Loucy (cell line): ENCODE measurements around the gene RND2.

Source experiments
- H2AFZ ChIP-seq: fragments of 200-600 bp; sonication (generic); 2 replicates; pipeline ENCODE4 v1.6.0; 2016; ENCODE audit warnings: antibody characterized with exemption, mild to moderate bottlenecking, low read length, moderate library complexity
- H3F3A ChIP-seq: fragments of 200-600 bp; 2 replicates; pipeline ENCODE4 v1.6.0; 2016; ENCODE audit warnings: antibody characterized with exemption, low read depth, mild to moderate bottlenecking
- H3K27me3 ChIP-seq: fragments of 200-600 bp; sonication (generic); 2 replicates; pipeline ENCODE4 v1.6.1; 2014; ENCODE audit warnings: low read length, mild to moderate bottlenecking; ENCODE audit not compliant: insufficient read depth, poor library complexity, severe bottlenecking
- H3K36me3 ChIP-seq: fragments of 200-600 bp; sonication (generic); 2 replicates; pipeline ENCODE4 v1.6.1; 2016; ENCODE audit warnings: low read length; ENCODE audit not compliant: insufficient read depth
- H3K4me1 ChIP-seq: fragments of 200-600 bp; sonication (generic); 2 replicates; pipeline ENCODE4 v1.5.1; 2014; ENCODE audit warnings: low read length, mild to moderate bottlenecking; ENCODE audit not compliant: insufficient read depth, poor library complexity, severe bottlenecking
- H3K4me2 ChIP-seq: fragments of 200-600 bp; sonication (generic); 2 replicates; pipeline ENCODE4 v1.6.0; 2014; ENCODE audit warnings: antibody characterized with exemption, low read length, low read depth, mild to moderate bottlenecking; ENCODE audit not compliant: poor library complexity, severe bottlenecking
- H3K4me3 ChIP-seq: fragments of 200-600 bp; sonication (generic); 2 replicates; pipeline ENCODE4 v1.5.1; 2014; ENCODE audit warnings: low read length, mild to moderate bottlenecking, mixed read lengths; ENCODE audit not compliant: poor library complexity, severe bottlenecking
- H3K79me2 ChIP-seq: fragments of 200-600 bp; sonication (generic); 2 replicates; pipeline ENCODE4 v1.6.1; 2014; ENCODE audit warnings: low read length; ENCODE audit not compliant: insufficient read depth
- H3K9ac ChIP-seq: fragments of 200-600 bp; sonication (generic); 2 replicates; pipeline ENCODE4 v1.6.0; 2014; ENCODE audit warnings: mild to moderate bottlenecking, low read depth, low read length, moderate library complexity; ENCODE audit not compliant: poor library complexity, severe bottlenecking
- H3K9me2 ChIP-seq: fragments of 200-600 bp; sonication (generic); replicated peaks from 2 replicates; pipeline ENCODE4 v1.6.1; 2016; ENCODE audit warnings: low read depth, low read length, mixed read lengths
- H3K9me3 ChIP-seq: fragments of 200-600 bp; sonication (generic); 2 replicates; pipeline ENCODE4 v1.6.1; 2014; ENCODE audit warnings: mild to moderate bottlenecking, antibody characterized with exemption, low read length, low read depth; ENCODE audit not compliant: insufficient read depth
- H4K20me1 ChIP-seq: fragments of 200-600 bp; sonication (generic); 2 replicates; pipeline ENCODE4 v1.6.0; 2014; ENCODE audit warnings: antibody characterized with exemption, low read length, mild to moderate bottlenecking; ENCODE audit not compliant: insufficient read depth, poor library complexity, severe bottlenecking
- EZH2phosphoT487 ChIP-seq: fragments of 200-600 bp; IDR thresholded peaks from 2 replicates; pipeline ENCODE4 v1.6.1; 2018; ENCODE audit warnings: antibody characterized with exemption, mild to moderate bottlenecking, moderate library complexity, borderline replicate concordance
- TF ChIP-seq, protein P1 (sequence below): fragments of 200-600 bp; sonication (generic); conservative IDR thresholded peaks from 2 replicates; pipeline ENCODE4 v1.5.1; 2014; ENCODE audit warnings: mild to moderate bottlenecking, antibody characterized with exemption, low read length

Gene RND2

GRCh38 chr17:43003542-43004172, 21.4 kb upstream of the RND2 start:
- Histone ChIP-seq H3K4me3 (no peak overlapping the region), H3K9ac (no peak overlapping the region), H3K79me2 (peaks cover 30% of the 10 kb centered on the region), H3K4me1 (peaks cover 14% of the 10 kb centered on the region), H3K27me3 (peaks cover 5% of the 10 kb centered on the region), H2AFZ (no peak overlapping the region), H3K9me3 (no peaks in the 10 kb centered on the region), H3K9me2 (no peaks in the 10 kb centered on the region), H3K36me3 (peaks cover 24% of the 10 kb centered on the region; the same call in 1 of the 2 replicates), H4K20me1 (peaks cover 25% of the 10 kb centered on the region), H3K4me2 (no peak overlapping the region), H3F3A (peaks cover 2% of the 10 kb centered on the region; the same call in 1 of the 2 replicates)
- TF ChIP-seq EZH2phosphoT487 = no peak
- TF ChIP-seq, protein P1, sequence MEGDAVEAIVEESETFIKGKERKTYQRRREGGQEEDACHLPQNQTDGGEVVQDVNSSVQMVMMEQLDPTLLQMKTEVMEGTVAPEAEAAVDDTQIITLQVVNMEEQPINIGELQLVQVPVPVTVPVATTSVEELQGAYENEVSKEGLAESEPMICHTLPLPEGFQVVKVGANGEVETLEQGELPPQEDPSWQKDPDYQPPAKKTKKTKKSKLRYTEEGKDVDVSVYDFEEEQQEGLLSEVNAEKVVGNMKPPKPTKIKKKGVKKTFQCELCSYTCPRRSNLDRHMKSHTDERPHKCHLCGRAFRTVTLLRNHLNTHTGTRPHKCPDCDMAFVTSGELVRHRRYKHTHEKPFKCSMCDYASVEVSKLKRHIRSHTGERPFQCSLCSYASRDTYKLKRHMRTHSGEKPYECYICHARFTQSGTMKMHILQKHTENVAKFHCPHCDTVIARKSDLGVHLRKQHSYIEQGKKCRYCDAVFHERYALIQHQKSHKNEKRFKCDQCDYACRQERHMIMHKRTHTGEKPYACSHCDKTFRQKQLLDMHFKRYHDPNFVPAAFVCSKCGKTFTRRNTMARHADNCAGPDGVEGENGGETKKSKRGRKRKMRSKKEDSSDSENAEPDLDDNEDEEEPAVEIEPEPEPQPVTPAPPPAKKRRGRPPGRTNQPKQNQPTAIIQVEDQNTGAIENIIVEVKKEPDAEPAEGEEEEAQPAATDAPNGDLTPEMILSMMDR = no peak

- Histone ChIP-seq H4K20me1 (no peaks in the 10 kb centered on the region), H3K9me2 (no peaks in the 10 kb centered on the region), H3K4me1 (no peaks in the 10 kb centered on the region), H2AFZ (peak within 1 kb of the TSS; percentile 77), H3F3A (peaks cover 2% of the 10 kb centered on the region; the same call in 1 of the 2 replicates), H3K36me3 (peaks cover 12% of the 10 kb centered on the region; the same call in 1 of the 2 replicates), H3K27me3 (no peaks in the 10 kb centered on the region), H3K9me3 (no peaks in the 10 kb centered on the region), H3K79me2 (no peaks in the 10 kb centered on the region), H3K4me3 (peak within 1 kb of the TSS; percentile 76), H3K9ac (peak within 1 kb of the TSS; percentile 81), H3K4me2 (peak within 1 kb of the TSS; percentile 83)
- TF ChIP-seq EZH2phosphoT487 = no peak
- TF ChIP-seq, protein P1 = peak; percentile 69
Measured at GRCh38 chr17:43006639-43007551, 18.1 kb upstream of the RND2 start, which contains the start of gene IFI35. Gene IFI35, plus strand, starts transcription at chr17:43006784. Its CDS starts 164 bp downstream, at chr17:43006948.

DNA sequence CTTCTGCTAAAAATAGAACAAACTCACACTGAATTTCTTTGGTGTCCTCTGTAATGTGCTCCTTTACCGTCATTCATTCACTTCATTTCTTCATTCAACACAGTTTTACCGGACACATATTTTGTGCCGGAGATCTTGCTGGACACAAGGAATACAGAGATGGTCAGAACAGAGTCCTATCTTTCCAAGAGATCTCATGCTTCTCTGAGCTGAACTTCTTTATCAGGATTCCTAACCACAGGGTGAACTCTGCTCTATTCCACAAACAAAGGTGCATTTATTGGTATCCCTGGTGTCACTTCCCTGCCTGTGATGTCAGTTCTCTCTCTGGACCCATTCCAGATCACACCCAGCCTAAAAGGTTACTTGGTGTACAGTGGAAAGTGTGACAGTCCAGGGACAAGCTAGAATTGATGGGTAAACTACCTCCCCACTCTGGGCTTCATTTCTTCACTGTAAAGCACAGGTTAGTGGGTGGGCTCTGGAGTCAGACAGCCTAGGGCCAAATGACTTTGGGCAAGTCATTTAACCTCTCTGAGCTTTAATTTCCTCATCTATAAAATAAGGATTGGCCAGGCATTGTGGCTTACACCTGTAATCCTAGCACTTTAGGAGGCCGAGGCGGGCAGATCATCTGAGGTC, 14.2 kb upstream of the RND2 start:
- Histone ChIP-seq H3K9me3 (no peaks in the 10 kb centered on the region), H3K4me1 (no peaks in the 10 kb centered on the region), H4K20me1 (no peaks in the 10 kb centered on the region), H3K9me2 (no peaks in the 10 kb centered on the region), H3K4me3 (no peak overlapping the region), H3K79me2 (no peaks in the 10 kb centered on the region), H3K36me3 (peaks cover 14% of the 10 kb centered on the region; the same call in 1 of the 2 replicates), H3F3A (no peaks in the 10 kb centered on the region), H3K27me3 (no peaks in the 10 kb centered on the region), H2AFZ (no peak overlapping the region), H3K9ac (no peak overlapping the region), H3K4me2 (no peak overlapping the region)
- TF ChIP-seq, protein P1 = no peak
- TF ChIP-seq EZH2phosphoT487 = no peak
